ENCODE results near the gene TRAPPC6A.

DNA sequence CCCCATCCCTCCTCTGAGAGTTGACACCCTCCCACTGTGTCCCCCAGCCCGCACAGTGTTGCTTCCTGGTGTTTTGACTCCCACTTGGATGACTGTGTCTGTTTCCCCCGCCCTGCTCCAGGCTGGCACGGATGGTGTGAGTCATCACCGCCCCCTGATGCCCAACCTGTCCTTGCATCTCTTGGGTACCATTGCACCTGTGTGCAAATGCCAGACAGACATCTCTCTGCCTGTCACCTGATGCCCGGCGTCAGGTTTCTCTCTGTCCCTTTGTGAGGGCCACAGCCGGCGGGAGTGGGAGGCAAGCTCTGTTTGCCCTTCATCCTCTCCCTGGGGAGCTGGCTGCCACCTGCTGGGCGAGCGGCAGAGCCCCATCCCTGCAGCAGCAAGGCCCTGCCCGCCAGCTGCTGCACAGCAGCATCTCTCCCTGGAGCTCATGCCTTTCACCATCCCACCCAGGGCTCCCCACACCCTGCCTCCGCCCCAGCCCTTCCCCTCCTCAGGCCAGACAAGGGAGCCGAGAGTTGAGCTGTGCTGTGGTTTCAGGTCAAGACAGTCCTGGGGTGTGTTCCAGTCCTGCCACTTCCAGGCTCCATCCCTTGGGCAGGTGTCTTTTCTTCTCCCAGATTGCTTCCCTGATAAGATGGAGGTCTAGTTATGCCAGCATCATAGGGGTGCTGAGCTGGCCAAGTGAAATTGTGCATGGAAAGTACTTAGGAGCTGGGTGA is 47.0 kb downstream of the TRAPPC6A start:
- TF ChIP-seq, protein P1, sequence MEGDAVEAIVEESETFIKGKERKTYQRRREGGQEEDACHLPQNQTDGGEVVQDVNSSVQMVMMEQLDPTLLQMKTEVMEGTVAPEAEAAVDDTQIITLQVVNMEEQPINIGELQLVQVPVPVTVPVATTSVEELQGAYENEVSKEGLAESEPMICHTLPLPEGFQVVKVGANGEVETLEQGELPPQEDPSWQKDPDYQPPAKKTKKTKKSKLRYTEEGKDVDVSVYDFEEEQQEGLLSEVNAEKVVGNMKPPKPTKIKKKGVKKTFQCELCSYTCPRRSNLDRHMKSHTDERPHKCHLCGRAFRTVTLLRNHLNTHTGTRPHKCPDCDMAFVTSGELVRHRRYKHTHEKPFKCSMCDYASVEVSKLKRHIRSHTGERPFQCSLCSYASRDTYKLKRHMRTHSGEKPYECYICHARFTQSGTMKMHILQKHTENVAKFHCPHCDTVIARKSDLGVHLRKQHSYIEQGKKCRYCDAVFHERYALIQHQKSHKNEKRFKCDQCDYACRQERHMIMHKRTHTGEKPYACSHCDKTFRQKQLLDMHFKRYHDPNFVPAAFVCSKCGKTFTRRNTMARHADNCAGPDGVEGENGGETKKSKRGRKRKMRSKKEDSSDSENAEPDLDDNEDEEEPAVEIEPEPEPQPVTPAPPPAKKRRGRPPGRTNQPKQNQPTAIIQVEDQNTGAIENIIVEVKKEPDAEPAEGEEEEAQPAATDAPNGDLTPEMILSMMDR (IDR thresholded peaks at IDR 0.05; ENCODE audit: insufficient read depth, low read depth, low read length) = no peak
- TF ChIP-seq EZH2 (IDR thresholded peaks at IDR 0.05; ENCODE audit: insufficient read depth, low read length) = no peak
